Kidney capillary endothelial cell (primary cell): Measurements from ENCODE around the gene PBRM1.
A peak's percentile ranks its signal among the peaks of the same experiment; 100 is the strongest.

Experiments
- DNase-seq: peaks from one replicate; pipeline ENCODE4 v3.0.0-alpha.2; 2018; ENCODE audit warnings: low spot score

Gene PBRM1

DNA sequence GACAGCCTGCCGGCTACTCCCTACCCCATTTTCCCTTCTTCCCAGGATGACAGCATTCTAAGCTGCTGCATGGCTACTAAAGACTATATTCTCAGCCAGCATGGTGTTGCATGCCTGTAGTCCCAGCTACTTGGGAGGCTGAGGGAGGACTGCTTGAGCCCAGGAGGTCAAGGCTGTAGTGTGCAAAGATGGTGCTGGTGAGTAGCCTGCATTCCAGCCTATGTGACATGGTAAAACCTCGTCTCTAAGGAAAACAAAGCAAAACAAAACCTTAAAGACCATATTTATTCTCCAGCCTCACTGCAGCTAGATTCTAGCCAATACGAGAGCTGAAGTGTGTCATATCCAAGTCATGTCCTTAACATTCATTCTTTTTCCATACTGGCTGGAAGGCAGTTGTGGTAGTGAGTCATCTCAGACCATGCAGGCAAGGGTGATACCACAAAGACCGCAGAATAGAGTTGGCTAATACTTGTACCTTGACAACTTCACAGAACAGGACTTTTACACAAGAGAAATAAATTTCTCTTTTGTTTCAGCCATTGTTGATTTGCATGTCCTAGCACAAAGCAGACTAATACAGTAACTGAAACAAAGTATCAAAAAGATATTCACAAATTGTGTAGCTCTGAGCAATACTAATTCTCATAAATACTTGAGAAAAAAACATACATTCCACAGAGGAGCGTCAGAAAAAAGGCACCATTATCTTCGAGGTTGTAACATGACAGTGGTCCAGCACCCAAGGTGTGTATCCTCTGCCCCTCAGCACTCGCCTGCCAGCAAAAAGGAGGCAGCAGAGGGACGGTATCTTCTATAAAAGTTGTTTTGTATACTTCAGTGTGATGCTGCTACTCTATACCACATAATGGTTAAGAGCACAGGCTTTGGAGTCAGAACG is 14.8 kb downstream of the PBRM1 start:
- DNase-seq: peak; percentile 93

DNA sequence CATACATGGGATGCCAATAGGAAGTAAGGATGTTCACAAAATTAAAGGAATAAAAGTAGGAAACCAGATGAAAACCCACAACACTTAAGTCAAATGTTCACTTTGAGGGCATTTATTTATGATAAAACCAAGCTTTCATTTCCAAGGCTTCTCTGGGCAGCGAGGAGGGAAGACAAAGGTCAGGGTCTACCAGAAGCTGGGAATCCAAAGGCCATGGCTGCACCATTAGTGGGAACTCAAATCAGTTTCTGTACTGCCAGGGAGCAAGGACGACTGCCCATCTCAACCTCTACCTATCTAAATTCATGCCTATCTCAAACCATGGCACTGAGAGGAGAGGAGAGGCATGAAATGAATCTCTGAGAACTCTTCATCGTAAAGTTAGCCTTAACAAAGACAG is 22.6 kb downstream of the PBRM1 start:
- DNase-seq: no peak

DNA sequence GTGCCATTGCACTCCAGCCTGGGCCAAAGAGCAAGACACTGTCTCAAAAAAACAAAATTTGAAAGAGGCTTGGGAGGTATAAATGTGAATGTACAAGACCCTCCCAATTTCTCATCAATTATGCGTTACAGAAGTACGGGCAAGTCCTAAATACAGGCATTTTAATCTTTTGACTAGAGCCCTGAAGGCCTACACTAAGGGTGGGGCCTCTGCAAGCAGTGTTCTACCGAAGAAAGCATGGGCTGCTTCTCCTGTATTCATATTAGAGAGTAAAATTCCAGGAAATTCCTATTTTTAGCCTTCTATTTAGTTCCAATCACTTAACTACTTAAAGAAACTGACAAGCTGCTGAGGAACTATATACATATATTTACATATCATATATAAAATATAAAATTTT is 25.7 kb downstream of the PBRM1 start:
- DNase-seq: no peak

DNA sequence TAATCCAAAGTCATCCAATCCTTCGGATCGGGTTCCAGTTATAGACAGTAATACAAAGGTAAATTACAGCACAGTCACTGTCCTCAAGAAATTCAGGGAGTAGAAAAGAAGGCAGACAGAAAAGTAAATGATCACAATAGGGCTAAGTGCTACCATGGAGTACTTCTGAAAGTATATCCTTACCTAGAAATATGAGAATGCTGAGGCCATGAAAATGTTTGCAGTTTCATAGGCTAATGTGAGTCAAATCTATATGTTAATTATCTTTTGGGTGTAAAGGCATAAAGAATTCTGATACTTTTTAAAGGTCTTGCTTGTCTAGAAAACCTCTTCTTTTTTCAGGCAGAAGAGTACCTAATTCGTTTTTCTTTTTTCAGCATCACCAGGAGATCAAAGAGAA is 29.8 kb downstream of the PBRM1 start:
- no peak for DNase-seq

DNA sequence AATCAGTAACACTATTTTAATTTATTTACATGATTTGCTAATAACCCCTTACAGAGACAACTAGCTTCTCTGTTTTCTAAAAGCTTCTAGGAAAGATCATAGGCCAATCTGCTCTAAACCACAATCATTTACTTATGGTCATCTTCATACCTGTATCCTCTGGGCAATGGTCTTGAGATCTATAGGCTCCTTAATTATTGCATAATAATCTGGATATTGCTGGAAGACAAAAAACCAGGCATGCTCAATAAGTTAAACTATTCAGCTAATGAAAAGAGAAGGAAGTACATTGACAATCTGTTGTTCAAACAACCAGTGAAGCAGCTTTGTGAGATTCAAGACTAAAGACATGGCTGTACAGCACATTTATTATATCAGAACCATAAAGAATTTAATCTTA is 34.1 kb downstream of the PBRM1 start:
- no peak for DNase-seq

DNA sequence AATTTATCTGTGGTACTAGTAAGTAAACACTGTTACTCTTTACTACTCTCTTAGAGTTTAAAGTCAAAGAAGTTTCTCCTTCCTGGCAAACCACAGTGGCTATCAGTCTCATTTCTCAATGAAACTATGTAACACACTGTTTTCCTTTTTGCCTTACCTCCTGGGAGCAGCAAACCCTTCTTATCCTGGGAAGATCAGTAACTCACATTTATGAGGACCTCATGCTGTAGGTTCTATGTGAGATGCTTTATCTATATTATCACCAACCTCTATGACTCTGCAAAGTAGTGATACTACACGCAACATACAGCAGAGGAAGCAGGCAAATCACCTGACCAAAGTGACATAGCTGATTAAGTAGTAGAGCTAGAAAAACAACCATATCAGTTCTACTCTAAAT is 35.3 kb downstream of the PBRM1 start:
- DNase-seq: no peak

DNA sequence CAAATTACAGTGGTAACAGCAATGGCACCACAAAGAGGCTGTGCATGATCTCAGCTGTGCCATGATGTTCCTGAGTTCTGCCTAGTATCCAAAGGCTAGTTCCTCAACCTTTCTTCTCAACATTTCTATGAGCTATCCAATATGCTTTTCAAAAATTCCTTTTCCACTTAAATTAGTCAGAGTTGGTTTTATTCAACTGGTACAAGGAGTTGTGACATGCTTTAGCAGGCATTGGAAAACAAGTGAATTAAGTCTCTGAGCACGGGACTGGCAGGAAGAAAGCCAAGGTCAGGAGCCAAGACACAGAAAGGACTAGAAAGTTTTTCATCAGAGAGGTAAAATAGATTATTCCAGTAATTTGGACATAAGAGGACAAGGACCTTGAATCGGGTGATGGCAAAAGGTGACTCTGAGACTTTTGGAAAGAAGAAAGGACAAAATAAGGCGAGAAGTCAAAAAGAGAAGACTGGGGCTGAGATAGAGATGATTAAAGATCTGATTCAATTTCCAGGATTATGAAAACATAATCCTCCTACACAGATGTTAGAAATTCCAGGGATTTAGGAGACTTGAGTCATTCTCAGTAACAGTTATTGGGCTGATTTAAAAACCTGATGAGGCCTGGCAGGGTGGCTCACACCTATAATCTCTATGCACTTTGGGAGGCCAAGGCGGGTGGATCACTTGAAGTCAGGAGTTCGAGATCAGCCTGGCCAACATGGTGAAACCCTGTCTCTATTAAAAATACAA is 36.1 kb downstream of the PBRM1 start:
- DNase-seq: no peak

DNA sequence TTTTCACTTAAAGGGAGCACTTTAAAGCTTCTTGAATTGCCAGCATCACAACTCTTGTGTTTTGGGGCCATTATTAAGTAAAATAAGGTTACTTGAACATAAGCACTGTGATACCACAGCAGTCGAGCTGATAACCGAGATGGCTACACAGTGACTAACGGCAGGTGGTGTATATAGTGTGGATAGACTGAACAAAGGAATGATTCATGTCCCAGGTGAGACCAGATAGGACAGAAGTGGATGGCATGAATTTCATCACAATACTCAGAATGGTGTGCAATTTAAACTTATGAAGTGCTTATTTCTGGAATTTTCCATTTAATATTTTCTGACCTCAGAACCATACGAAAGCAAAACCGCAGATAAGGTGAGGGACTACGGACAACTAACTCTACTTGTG is 40.2 kb downstream of the PBRM1 start:
- DNase-seq: no peak

DNA sequence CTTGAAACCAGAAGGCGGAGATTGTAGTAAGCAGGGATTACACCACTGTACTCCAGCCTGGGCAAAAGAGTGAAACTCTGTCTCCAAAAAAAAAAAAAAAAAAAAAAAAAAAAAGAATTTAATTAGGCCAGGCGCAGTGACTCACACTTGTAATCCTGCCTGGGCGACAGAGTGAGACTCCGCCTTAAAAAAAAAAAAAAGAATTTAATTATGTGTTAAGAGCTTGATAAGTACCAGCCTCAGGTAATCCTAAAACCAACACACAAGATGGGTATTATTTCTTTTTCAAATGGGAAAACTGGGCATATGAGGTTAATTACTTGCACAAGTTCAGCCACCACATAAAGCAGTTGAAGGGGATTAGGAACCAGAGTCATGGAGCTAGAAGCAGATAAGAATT is 49.0 kb downstream of the PBRM1 start:
- DNase-seq: no peak

DNA sequence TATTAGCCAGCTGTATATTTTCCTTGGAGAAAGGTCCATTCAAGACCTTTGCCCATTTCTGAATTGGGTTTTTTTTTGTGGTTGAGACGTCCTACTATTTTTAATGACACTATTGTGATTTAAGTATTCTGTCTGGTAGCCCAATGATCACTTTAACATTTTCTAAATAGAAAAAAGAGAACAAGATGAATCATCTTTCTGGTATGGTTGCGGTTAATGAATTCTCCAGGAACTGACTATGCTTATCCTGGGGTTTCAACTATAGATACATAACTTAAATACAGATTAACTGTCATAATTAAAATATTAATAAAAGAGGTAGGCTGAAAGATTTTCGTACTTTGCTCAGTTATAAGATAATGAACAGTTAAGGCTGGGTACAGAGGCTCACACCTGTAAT is 51.9 kb downstream of the PBRM1 start:
- DNase-seq: no peak

DNA sequence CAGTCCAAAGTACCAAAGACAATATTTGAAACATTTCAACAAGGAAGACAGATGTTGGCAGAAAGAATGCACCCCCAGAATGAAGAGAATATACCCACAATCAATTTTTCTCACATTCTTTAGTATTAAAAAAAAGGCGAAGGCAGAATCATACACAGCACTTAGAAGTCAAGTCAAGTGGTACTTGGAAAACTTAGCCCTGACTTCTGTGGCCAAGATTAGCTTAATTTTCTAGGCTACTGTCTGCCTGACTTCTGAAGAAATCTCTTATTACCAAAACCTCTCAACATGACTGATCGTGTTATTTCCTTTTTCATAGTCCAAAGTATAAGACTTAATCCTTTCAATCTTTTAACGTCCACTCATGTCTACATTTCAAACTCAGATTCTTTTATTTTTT is 60.7 kb downstream of the PBRM1 start:
- DNase-seq: no peak

DNA sequence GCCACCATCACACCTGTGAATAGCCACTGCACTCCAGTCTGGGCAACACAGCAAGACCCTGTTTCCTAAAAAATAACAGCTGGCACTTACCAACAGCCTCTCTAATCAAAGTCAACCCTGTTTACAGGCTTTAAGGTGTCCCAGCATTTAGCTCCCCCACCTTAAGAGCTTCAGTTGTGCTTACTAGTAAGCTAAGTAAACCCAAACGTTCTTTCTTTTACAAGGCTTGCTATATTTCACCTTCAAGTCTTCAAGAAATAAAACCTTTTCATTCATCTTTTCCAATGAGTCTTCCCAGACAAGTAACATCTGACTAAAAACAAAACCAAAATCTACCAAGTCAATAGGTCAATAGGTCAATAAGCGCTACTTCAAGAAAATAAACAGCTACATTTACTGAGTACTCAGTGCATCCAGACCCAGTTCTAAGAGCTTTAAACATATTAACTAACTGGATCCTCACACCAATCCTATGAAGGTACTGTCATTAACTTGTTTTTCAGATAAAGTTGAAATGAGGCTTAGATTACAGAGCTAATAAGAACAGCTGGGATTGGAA is 62.4 kb downstream of the PBRM1 start:
- DNase-seq: no peak

DNA sequence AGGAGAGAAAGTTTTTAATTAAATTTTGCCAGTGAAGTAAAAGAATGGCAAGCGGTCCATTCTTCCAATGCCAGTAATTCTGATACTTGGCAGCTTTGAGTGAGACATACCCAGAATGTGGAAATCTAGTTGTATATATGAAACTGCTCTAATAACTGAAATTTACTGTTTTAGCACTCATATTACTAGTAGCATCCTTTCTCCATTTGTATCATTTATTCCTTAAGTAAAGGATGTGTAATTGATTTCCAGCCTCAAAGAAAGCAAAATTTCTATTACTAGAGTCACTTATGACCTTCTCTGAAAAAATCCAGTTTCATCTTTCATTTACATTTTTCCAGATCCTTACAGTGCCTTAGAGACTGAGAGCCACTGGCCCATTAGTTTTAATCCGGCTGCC is 65.1 kb downstream of the PBRM1 start:
- DNase-seq: no peak

DNA sequence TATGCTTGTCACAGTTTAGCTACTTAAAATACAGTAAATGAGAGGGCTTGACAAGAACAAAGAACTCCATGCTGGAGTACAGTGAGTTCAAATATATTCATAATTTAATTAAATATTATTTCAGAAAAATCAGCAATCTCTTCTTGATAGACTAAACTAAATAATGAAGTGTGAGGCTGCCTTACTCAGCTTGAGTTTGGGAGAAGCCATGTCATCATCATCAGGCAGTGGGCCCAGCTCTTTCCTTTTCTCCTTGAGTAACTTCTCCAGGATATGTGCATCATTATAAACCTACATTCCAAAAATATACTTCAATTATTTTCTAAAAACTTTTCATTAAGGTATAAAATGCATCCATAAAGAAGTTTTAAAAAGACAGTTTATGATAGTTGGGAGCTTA is 70.5 kb downstream of the PBRM1 start:
- DNase-seq: no peak

DNA sequence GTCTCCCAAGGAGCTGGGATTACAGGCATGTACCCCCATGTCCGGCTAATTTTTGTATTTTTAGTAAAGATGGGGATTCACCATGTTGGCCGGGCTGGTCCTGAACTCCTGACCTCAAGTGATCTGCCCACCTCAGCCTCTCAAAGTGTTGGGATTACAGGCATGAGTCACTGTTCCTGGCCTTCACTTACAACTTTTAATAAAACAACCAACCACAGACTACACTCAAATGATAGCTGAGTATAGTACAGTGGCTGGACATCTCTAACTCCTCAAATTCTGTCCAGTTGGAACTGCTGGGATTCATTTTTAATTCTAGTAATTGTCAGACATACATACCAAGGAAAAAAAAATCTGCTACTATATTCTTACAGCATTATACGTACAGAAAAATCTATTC is 71.0 kb downstream of the PBRM1 start:
- no peak for DNase-seq

DNA sequence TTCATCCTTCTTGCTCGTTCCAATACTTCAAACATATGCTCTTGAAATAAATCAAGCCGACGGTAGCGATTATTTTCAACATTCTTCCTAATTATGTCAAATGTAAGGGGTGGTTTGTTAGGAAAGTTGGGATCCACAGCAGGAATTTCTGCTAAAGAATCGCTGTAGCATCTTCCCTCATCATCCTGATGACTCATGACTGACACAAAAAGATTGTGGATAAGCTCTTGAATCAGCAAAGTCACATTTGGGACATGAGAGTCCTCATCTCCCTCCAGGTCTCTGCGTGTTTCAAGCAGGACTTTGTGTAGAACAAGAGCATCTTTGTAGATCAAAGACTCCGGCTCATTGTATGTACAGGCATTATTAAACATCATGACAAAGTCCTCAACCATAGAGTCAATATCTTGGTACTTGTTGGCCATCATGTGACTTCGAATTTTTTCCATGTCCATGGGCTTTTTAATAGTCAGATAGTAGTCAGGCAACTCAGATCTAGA is 76.3 kb downstream of the PBRM1 start:
- DNase-seq: no peak

DNA sequence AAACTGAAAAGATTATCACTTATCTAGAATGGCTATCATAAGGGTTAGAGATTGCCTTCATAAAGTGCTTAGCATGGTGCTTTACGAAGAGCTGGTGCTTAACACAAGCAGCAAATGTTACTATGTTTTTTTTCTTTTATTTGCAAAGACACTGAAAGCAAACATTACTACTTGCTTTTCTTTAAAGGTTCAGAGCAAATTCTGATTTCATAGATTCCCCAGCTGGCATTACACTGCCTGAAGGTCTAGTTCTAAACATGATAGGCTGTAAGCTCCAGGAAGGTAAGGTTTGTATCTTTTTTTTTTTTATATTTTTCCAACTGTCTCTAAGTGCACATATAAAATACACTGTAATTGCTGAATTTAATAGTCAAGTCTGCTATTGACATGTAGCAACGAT is 77.4 kb downstream of the PBRM1 start:
- no peak for DNase-seq

DNA sequence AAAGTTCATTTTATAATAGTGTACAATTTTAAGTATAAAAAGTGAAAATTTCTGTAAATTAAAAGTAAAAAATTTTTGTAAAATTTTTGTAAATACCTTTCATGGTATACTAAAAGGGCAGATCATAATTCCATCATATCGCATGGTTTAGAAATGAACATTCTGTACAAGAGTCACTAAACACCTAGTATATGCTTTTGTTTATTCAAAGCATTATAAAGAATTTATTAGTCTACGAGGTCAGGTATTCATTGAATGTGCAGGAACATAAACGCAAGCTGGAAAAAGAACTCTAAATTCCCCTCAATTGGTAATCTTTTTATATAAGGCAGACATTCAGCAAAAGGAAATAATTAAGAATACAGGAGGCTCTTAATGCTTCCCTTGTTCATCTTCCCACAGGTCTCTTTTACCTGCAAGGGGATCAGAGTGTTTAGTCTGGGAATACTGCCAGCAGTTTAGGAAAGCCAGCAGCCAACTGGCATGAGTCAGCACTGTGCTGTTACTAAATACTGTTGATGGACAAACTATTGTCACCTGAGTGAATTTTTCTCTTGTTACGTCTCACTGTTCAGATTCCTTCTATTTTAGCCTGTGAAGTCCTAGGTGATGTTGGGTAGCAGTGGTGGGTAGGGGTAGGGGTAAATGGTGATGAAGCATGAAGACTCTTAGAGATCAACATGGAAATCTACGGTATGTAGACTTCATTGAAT is 79.2 kb downstream of the PBRM1 start:
- no peak for DNase-seq

DNA sequence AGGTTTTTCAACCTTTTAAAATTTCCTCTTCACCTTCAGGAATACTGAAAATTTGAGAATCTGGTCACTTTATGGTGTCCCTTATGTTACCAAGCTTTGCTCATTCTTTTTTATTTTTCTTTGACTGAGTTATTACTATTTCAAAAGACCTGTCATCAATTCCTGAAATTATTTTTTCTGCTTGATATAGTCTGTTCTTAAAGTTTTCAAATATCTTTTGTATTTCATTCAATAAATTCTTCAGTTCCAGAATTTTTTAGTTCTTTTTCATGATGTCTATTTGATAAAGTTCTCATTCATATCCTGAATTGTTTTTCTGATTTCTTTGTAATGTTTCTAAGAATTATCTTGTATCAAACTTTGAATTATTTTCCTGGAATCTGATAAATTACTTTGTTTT is 85.5 kb downstream of the PBRM1 start:
- no peak for DNase-seq

DNA sequence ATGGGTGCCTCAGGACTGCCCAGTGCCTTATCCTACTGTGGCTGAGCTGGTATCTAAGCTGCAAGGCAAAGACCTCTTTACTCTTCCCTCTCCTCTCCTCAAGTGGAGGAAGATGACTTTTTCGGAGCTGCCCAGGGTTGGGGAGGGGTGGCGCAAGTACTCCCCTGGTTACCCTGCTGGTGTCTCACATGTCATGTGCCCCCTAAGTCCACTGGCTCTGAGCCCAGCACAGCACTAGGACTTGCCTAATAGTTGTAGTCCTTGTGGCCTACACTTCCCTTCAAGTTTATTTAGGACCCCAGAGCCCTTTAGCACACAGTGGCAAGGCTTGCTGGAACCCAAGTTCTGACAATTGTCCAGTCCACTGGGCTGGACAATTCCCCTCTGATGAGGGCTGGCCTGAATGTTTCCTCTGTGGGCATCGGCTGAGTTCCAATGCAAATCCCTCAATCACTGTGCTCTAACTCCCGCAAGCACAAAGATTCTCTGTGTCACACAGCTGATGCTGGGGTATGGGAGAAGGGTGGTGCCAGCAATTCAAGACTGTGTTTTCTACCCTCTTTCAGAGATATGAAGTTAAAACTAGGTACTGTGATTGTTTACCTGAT is 89.0 kb downstream of the PBRM1 start:
- DNase-seq: no peak

DNA sequence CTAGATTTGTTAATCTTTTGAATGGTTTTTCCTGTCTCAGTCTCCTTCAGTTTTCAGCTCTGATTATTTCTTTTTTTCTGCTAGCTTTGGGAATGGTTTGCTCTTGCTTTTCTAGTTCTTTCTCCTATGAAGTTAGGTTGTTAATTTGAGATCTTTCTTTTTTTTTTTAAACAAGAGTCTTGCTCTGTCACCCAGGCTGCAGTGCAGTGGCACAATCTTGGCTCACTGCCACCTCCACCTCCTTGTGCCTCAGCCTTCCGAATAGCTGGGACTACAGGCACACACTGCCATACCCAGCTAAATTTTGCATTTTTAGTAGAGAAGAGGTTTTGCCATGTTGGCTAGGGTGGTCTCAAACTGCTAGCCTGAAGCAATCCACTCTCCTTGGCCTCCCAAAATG is 92.6 kb downstream of the PBRM1 start:
- DNase-seq: no peak
